GM13976 (cell line): ENCODE data around the gene NUDT21.

ENCODE experiments used
- DNase-seq: peaks from one replicate; pipeline ENCODE4 v3.0.0; 2012; ENCODE audit warnings: low spot score
- CTCF ChIP-seq: IDR thresholded peaks from 2 replicates; pipeline ENCODE4 v1.5.1; 2012; ENCODE audit warnings: borderline replicate concordance, mild to moderate bottlenecking; ENCODE audit not compliant: insufficient read depth; ENCODE audit errors: extremely low read depth, missing control alignments, control extremely low read depth
- in situ Hi-C: fragments of 300-500 bp; cut with MboI; formaldehyde crosslinking; loops from one replicate; pipeline ENCODE4 v1.12.0; 2022; ENCODE audit warnings: low sequenced_read_pairs, mixed read lengths, inconsistent platforms; ENCODE audit not compliant: unreplicated experiment

The NUDT21 gene

GRCh38 chr16:56462064-56462796, 11.1 kb upstream of the NUDT21 start:
- DNase-seq, result no peak
- TF ChIP-seq CTCF, result no peak
- in situ Hi-C loops, result no loop called here

- in situ Hi-C loops, result no loop called here
- no peak for DNase-seq
- TF ChIP-seq CTCF, result no peak
Observed at GRCh38 chr16:56460101-56460500, 9.0 kb upstream of the NUDT21 start.

DNA sequence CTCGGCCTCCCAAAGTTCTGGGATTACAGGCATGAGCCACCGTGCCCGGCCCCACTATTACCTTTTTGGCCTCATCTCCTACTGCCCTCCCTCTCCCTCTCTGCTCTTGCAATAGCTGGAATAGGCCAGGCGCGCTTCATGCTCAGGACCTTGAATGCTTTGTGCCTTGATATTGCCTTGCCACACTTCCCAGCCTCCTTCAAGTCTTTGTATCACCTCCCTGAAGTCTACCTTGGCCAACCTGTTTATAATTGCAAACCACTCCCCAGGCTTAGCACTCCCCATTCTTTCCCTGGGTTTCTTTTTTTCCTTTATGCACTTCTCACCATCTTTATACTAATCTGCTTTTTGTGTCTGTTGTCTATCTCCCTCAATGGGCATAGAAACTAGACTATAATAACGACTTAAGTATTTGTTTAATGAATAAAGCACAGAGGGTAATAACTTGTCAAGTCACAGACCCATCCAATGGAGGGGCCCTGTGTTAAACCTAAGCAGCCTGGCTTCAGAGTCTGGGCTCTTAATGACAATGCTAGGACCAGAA, 6.9 kb upstream of the NUDT21 start:
- in situ Hi-C loops, result no loop called here
- TF ChIP-seq CTCF, result no peak
- no peak for DNase-seq

DNA sequence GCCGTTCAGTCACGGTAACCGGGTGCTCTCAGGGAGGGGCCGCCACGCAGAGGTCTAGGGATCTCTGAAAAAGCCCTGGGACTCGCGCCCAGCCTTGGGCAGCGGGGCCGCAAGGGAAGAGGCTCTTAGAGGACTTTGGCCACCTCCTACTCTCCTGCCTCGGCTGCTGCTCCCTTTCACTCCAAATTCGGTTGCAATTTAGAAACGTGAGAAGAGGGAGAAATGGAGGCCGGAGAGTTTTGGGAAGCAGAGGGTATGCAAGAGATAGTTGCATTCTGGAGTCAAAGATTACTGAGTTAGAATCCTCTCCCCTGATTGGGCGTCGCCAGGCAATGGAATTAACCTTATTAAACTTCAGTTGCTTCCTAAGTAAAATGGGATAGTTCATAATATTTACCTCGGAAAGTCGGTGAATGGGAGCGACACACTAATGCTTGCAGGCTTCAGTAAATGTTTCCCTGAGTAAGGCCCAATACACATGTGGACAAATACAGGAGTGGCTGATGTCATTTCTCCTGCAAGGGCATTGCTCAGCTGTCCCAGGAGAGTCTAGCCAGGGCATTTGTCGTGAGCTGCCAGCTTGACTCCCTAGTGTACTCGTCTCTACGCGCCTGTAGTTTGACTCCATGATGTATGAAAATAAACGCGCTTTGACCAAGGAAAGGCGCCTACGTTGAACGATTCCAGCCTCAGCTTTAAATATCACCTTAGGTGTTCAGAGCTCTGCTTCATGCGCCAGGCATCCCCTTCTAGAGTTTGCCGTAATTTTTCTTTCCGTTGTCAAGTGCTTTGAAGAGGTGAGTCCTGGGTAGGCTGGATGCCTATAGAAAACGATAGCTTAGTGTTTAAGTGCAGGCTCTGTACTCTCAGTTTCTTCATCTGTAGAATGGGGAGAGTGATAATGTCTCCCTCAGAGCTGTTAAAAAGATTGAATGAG, 889 bp upstream of the NUDT21 start:
- DNase-seq, result peak; percentile 18
- in situ Hi-C loops, result no loop called here
- no peak for TF ChIP-seq CTCF

DNA sequence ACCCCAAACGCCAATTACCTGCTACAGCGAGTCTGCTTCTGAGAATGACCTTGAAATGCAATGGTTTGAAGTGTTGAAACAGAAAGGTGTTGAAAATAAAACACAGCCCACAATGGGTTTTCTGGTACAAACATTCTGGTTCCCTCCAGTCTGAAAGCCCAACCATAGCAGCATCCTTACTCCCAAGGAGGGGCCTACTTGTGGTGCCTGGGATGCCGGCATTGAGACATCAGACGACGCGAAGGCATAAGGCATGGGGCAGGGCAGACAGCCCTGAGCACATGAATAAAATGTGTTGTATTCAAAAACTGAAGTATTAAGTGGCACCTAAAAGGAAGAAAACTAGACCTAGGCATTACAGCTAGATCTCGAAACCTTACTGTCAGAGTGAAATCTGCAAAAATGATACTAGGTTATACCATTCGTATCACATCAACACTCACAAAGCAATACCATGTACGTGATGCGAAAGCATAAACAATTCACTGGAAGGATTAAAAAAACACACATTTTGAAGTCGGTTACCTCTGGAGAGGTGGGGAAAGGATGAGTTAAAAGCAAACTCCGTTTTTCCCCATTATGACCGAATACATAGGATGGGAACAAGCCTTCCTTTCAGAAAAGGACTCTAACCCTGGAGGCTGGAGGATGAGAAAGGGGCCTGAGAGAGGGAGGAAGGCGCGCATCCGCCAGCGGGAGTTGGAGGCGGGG, 702 bp downstream of the NUDT21 start:
- TF ChIP-seq CTCF, result no peak
- in situ Hi-C loops, result no loop called here
- DNase-seq, result no peak

DNA sequence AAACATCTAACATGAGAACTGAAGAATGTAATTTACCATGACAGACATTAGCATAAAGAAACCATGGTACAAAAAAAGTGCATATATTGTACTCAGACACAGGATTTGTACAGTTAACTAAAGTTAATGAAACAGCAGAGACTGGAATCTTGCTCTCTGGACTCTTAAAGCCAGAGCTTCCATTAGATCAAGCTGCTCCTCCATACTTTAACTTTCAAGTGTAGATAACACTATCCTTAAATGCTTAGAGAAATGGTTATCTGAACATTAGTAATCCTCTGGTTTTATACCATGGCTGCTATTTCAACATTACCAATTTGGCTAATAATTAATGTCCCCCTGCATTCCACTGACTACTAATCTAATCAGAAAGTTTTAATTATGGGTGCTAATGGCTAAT, 3.1 kb downstream of the NUDT21 start:
- in situ Hi-C loops, result no loop called here
- TF ChIP-seq CTCF, result no peak
- no peak for DNase-seq
